ENCODE data around the gene PECR. TPM values are rescaled to one million over a fixed set of nuclear protein-coding genes. Genes with fewer than 3 reads are reported as not detected.

Gene PECR
- total RNA-seq, 2 donors from 2014 or later = 27.7 to 27.8 TPM

DNA sequence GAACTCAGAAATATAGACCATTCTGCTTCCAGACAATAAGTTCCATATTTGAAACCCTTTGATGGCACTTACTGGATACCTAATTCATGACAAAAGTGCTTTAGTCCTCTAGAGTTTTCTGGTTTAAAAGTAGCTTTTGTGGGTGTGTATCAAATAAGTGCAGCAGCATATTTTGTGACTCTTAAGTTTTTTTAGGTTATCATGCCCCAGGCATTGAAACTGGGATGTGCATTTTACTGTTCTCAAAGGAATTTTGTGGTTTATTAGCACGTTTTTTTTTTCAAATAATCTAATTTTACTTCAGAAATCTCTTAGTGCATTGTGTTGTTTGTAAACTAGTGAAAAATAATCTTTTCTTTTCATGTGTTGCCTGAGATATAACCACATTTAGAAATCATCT is 29.0 kb upstream of the PECR start:
- Mint-ChIP-seq H3K27ac (peak overlapping the region; percentile 100), H3K27me3 (no peaks in the 10 kb centered on the region), H3K9me3 (no peaks in the 10 kb centered on the region), H3K4me3 (peak overlapping the region; percentile 97), H3K4me1 (peaks cover 44% of the 10 kb centered on the region), H3K36me3 (ENCODE audit: low read depth) (peaks cover 70% of the 10 kb centered on the region)
- ATAC-seq (replicated peaks) = no peak

- H3K27ac Mint-ChIP-seq = peak overlapping the region; percentile 100
- H3K27me3 Mint-ChIP-seq = no peaks in the 10 kb centered on the region
- peaks cover 65% of the 10 kb centered on the region for H3K36me3 Mint-ChIP-seq (ENCODE audit: low read depth)
- ATAC-seq (replicated peaks) = no peak
- H3K4me3 Mint-ChIP-seq = peak overlapping the region; percentile 97
- no peaks in the 10 kb centered on the region for H3K9me3 Mint-ChIP-seq
- H3K4me1 Mint-ChIP-seq = peaks cover 42% of the 10 kb centered on the region
Measured at GRCh38 chr2:216109962-216110614, 28.5 kb upstream of the PECR start.

GRCh38 chr2:216108967-216109921 is 27.6 kb upstream of the PECR start, which contains the start of gene XRCC5:
XRCC5 (plus strand) TSS chr2:216109348; CDS start chr2:216109437, 89 bp downstream.
- peak within 1 kb of the TSS; percentile 100 for H3K27ac Mint-ChIP-seq
- H3K27me3 Mint-ChIP-seq = no peaks in the 10 kb centered on the region
- peaks cover 33% of the 10 kb centered on the region for H3K4me1 Mint-ChIP-seq
- peak within 1 kb of the TSS; percentile 97 for H3K4me3 Mint-ChIP-seq
- ATAC-seq (replicated peaks) = peak; percentile 77
- H3K36me3 Mint-ChIP-seq (ENCODE audit: low read depth) = peaks cover 57% of the 10 kb centered on the region
- H3K9me3 Mint-ChIP-seq = no peaks in the 10 kb centered on the region

DNA sequence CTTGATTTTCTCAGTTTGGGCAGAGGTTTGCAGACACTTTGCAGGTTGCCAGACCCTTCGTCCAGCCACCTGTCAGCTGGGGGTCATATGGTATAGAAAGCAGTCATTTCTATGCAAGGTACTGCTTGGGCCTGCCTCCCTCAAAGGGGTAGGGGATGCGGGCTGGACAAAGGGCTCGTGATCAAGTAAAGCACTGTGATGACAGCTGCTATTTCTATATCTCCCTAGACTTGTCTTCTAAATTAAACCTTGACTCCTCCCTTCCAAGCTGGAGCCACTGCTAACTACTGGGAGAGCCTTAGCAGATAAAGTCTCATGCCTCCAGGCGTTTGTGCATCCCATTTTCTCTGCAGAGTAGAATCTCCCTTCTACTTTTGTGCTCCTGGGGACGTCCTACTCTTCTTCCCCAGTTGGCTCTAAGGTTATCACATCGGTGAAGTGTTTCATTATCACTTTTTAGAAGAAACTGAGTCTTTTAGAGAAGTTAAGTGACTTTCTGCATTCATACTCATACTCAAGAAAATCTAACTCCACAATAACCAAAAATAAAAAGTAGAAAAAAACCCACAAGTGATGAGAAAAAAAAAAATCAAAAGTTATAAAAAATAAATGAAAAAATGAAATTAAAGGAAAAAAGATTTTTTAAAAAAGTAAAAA is 26.8 kb upstream of the PECR start:
- Mint-ChIP-seq H3K27me3 (no peaks in the 10 kb centered on the region), H3K9me3 (no peaks in the 10 kb centered on the region), H3K4me3 (peak overlapping the region; percentile 97), H3K4me1 (peaks cover 25% of the 10 kb centered on the region), H3K27ac (peak overlapping the region; percentile 100), H3K36me3 (ENCODE audit: low read depth) (peaks cover 48% of the 10 kb centered on the region)
- ATAC-seq (replicated peaks) = no peak

DNA sequence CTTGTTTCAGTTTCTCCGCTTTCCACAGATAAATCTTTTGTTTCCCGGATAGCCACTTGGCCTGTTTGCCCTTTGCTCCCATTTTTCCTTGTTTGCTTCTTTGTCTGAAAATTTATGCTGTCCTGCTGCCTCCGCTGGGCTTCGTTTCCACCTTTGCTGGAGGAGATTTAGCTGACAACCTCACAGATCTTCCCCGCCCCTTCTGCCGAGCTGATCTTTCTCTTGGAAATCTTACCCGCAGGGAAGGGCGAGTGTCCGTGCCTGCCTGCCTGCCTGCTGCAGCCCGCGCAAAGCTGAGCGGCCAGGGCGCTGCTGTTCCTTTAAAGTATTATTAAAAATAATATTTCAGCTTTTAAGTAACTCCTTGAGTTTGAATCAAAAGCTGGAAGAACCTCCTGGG is 26.2 kb upstream of the PECR start:
- H3K4me3 Mint-ChIP-seq = peak overlapping the region; percentile 97
- H3K36me3 Mint-ChIP-seq (ENCODE audit: low read depth) = peaks cover 42% of the 10 kb centered on the region
- no peak overlapping the region for H3K27ac Mint-ChIP-seq
- H3K27me3 Mint-ChIP-seq = no peaks in the 10 kb centered on the region
- no peaks in the 10 kb centered on the region for H3K9me3 Mint-ChIP-seq
- ATAC-seq (replicated peaks) = no peak
- H3K4me1 Mint-ChIP-seq = peaks cover 19% of the 10 kb centered on the region

DNA sequence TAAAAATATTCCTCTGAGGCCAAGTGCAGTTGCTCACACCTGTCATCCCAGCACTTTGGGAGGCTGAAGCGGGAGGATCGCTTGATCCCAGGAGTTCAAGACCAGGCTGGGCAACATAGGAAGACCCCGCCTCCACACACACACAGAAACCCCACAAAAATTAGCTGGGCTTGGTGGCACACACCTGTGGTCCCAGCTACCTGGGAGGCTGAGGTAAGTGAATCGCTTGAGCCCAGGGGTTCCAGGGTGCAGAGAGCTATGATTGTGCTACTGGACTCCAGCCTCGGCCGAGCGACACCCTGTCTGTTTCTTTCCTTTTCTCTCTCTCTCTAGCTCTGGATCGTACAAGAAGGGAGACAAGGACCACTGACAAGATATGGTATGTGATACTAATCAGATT is 25.7 kb upstream of the PECR start:
- Mint-ChIP-seq H3K36me3 (ENCODE audit: low read depth) (peaks cover 37% of the 10 kb centered on the region), H3K4me1 (peaks cover 16% of the 10 kb centered on the region), H3K27me3 (no peaks in the 10 kb centered on the region), H3K9me3 (no peaks in the 10 kb centered on the region), H3K4me3 (peak overlapping the region; percentile 97), H3K27ac (no peak overlapping the region)
- no peak for ATAC-seq (replicated peaks)

GRCh38 chr2:216104691-216105090 is 23.1 kb upstream of the PECR start:
- H3K4me3 Mint-ChIP-seq = no peak overlapping the region
- no peaks in the 10 kb centered on the region for H3K9me3 Mint-ChIP-seq
- H3K4me1 Mint-ChIP-seq = peaks cover 6% of the 10 kb centered on the region
- no peak overlapping the region for H3K27ac Mint-ChIP-seq
- H3K36me3 Mint-ChIP-seq (ENCODE audit: low read depth) = peaks cover 11% of the 10 kb centered on the region
- no peaks in the 10 kb centered on the region for H3K27me3 Mint-ChIP-seq
- no peak for ATAC-seq (replicated peaks)

DNA sequence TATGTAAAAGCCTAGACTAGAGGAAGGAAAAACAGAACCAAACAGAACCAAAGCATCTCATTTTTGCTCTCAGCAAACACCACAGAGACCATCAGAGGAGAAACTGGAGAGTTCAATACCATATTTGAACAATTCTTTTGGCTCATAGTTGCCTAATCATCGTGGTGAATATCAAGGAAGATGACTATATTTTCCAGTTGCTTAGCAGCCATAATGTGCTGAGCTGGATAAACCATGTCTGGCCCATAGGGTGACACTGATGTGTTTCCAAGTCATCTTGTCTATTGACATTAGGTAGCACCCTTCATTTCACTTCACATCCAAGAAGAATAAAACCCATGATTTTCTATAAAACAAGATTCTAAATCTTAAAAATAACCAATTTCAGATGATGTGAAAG is 21.6 kb upstream of the PECR start:
- Mint-ChIP-seq H3K27ac (no peak overlapping the region), H3K27me3 (no peaks in the 10 kb centered on the region), H3K9me3 (no peaks in the 10 kb centered on the region), H3K4me1 (no peaks in the 10 kb centered on the region), H3K36me3 (ENCODE audit: low read depth) (no peaks in the 10 kb centered on the region), H3K4me3 (no peak overlapping the region)
- no peak for ATAC-seq (replicated peaks)

DNA sequence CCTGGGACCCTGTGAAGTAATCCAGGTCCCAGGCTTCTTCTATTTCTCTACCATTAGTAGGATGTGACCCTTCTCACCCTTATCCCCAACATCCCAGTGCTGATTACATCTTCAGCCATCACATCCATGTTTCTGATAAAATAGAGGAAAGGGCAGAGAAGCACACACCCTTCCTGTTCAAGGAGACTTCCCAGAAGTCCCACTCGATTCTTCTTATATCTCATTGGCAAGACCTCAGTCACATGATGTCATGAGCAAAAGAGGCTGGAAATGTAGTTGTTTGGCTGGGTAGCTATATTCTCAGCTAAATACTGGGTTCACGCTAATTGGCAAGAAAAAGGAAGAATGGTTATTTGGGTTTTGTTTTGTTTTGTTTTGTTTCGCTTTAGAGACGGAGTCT is 19.5 kb upstream of the PECR start:
- Mint-ChIP-seq H3K4me1 (no peaks in the 10 kb centered on the region), H3K27me3 (no peaks in the 10 kb centered on the region), H3K27ac (no peak overlapping the region), H3K36me3 (ENCODE audit: low read depth) (no peaks in the 10 kb centered on the region), H3K9me3 (no peaks in the 10 kb centered on the region), H3K4me3 (no peak overlapping the region)
- ATAC-seq (replicated peaks) = no peak

GRCh38 chr2:216098421-216099334 is 17.1 kb upstream of the PECR start:
- no peak overlapping the region for H3K4me3 Mint-ChIP-seq
- no peak for ATAC-seq (replicated peaks)

DNA sequence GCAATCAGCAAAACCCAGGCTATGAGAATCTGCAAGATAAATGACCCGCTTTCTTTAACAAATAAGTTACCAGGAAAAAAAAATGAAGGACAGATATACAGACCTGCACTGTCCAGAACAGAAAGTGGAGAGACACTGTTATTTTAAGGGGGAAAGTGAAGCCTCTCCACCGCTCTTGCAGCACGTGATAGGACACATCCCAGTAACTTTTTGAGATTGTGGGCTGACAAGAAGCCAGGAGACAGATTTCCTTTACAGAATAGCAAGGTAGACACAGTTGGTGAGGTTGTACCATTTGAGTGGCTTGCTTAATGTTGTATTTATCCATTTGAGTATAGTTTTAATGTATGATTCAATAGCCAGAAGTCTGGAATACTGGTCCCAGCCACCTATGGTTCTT is 13.1 kb upstream of the PECR start:
- no peaks in the 10 kb centered on the region for H3K9me3 Mint-ChIP-seq
- ATAC-seq (replicated peaks) = no peak
- H3K4me1 Mint-ChIP-seq = peaks cover 8% of the 10 kb centered on the region
- no peaks in the 10 kb centered on the region for H3K27me3 Mint-ChIP-seq
- H3K4me3 Mint-ChIP-seq = no peak overlapping the region
- no peaks in the 10 kb centered on the region for H3K36me3 Mint-ChIP-seq (ENCODE audit: low read depth)
- no peak overlapping the region for H3K27ac Mint-ChIP-seq

More at GRCh38 chr2:216098421-216099334, 17.1 kb upstream of the PECR start:
- Mint-ChIP-seq H3K36me3 (ENCODE audit: low read depth) (no peaks in the 10 kb centered on the region), H3K27ac (no peak overlapping the region), H3K9me3 (no peaks in the 10 kb centered on the region), H3K4me1 (no peaks in the 10 kb centered on the region), H3K27me3 (no peaks in the 10 kb centered on the region)

GRCh38 chr2:216092646-216093045 is 11.0 kb upstream of the PECR start:
- Mint-ChIP-seq H3K27me3 (no peaks in the 10 kb centered on the region), H3K36me3 (ENCODE audit: low read depth) (no peaks in the 10 kb centered on the region), H3K4me3 (no peak overlapping the region), H3K9me3 (no peaks in the 10 kb centered on the region), H3K4me1 (peaks cover 10% of the 10 kb centered on the region), H3K27ac (no peak overlapping the region)
- ATAC-seq (replicated peaks) = no peak

GRCh38 chr2:216090369-216090786 is 8.8 kb upstream of the PECR start:
- peak; percentile 94 for ATAC-seq (replicated peaks)
- peaks cover 14% of the 10 kb centered on the region for H3K4me1 Mint-ChIP-seq
- peak overlapping the region; percentile 11 for H3K27ac Mint-ChIP-seq
- H3K36me3 Mint-ChIP-seq (ENCODE audit: low read depth) = no peaks in the 10 kb centered on the region
- no peaks in the 10 kb centered on the region for H3K27me3 Mint-ChIP-seq
- H3K4me3 Mint-ChIP-seq = peak overlapping the region; percentile 36
- H3K9me3 Mint-ChIP-seq = no peaks in the 10 kb centered on the region
